ENCODE results near the gene IDH2.

Gene IDH2

DNA sequence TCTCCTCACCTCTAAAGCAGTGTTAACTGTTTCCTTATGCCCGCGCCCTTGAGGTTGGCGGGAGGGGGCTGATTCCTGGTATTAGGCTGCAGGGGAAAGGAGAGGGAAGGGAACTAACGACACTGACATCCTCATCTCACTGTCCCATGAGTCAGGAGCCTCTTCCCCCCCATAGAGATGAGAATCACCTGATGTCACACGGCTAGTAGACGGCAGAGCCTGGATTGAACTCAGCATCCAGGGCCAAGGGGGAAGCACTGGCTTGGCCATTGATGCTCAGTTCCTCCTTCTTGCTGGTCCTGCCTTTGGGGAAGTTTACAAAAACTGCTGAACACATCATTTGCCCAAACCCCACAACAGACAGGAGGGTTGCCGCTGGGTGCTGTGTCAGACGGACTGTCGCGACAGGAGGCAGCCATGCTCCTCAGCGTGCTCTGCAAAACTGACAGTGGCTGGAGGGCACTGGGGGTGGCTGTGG, 38.5 kb downstream of the IDH2 start:
- no peaks in the 10 kb centered on the region for H3K9me2 ChIP-seq (replicated peaks; ENCODE audit: control insufficient read depth, low read length)
- peak overlapping the region; percentile 91 for H3K27ac ChIP-seq (ENCODE audit: low read depth, low read length)
- no peaks in the 10 kb centered on the region for H4K20me1 ChIP-seq (ENCODE audit: control insufficient read depth, insufficient read depth, low read depth, low read length)
- H3K4me3 ChIP-seq (ENCODE audit: low read length): peak overlapping the region; percentile 68
- peaks cover 15% of the 10 kb centered on the region for H3F3A ChIP-seq (ENCODE audit: control insufficient read depth, insufficient read depth)
- no peaks in the 10 kb centered on the region for H3K9me3 ChIP-seq (ENCODE audit: control insufficient read depth, insufficient read depth, low read length)
- no peaks in the 10 kb centered on the region for H3K27me3 ChIP-seq (ENCODE audit: control insufficient read depth, low read length)
- no peak for TF ChIP-seq EZH2phosphoT487 (IDR thresholded peaks at IDR 0.05; ENCODE audit: borderline replicate concordance, low read length)
- TF ChIP-seq, protein P1, sequence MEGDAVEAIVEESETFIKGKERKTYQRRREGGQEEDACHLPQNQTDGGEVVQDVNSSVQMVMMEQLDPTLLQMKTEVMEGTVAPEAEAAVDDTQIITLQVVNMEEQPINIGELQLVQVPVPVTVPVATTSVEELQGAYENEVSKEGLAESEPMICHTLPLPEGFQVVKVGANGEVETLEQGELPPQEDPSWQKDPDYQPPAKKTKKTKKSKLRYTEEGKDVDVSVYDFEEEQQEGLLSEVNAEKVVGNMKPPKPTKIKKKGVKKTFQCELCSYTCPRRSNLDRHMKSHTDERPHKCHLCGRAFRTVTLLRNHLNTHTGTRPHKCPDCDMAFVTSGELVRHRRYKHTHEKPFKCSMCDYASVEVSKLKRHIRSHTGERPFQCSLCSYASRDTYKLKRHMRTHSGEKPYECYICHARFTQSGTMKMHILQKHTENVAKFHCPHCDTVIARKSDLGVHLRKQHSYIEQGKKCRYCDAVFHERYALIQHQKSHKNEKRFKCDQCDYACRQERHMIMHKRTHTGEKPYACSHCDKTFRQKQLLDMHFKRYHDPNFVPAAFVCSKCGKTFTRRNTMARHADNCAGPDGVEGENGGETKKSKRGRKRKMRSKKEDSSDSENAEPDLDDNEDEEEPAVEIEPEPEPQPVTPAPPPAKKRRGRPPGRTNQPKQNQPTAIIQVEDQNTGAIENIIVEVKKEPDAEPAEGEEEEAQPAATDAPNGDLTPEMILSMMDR (IDR thresholded peaks at IDR 0.05; ENCODE audit: low read depth, low read length, poor library complexity, severe bottlenecking): no peak
- peaks cover 41% of the 10 kb centered on the region for H3K79me2 ChIP-seq (ENCODE audit: control insufficient read depth, low read length)
- peaks cover 69% of the 10 kb centered on the region for H3K4me1 ChIP-seq (ENCODE audit: control insufficient read depth, low read length)
- peaks cover 15% of the 10 kb centered on the region for H3K36me3 ChIP-seq (ENCODE audit: control insufficient read depth, low read length)
- peak overlapping the region; percentile 95 for H3K4me2 ChIP-seq (ENCODE audit: low read length)

DNA sequence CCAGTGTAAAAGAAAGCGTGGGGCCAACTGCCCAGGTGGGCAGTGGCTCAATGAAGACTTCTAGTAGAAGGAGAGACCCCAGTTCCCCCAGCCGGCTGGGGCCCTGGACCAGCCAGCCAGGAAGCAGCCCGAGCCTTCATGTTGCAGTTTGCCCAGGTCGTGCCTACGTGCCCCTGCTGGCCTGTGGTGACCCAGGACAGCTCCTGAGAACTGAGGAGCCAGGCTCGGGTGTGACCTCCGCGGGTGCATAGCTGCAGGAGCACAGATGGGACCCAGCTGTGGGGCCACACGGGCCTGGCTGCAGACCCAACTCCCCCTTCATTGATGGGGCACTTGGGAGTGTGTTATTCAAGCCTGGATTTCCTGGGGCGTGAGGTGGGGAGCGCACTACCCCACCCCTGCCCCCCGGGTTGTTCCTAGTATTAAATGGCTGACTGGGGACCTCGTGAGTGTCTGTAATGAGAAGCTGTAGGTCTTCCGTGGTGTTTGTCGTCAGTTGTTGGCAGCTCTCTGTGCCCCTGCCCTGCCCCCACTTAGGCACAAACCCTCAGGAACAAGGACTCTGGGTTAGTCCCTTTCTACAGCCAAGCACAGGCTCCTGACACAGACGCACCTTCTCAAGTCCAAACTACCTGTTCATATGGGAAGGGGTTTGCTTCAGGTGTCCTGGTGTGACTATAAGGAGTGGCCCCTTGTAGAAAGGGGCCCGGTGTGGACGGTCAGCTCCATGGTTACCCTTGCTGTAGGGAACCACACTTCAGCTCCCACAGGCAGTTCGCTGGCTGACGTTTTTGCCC, 39.1 kb downstream of the IDH2 start:
- peak overlapping the region; percentile 68 for H3K4me3 ChIP-seq (ENCODE audit: low read length)
- H3K4me2 ChIP-seq (ENCODE audit: low read length): peak overlapping the region; percentile 95
- no peak for TF ChIP-seq EZH2phosphoT487 (IDR thresholded peaks at IDR 0.05; ENCODE audit: borderline replicate concordance, low read length)
- TF ChIP-seq, protein P1 (IDR thresholded peaks at IDR 0.05; ENCODE audit: low read depth, low read length, poor library complexity, severe bottlenecking): no peak
- H3K27me3 ChIP-seq (ENCODE audit: control insufficient read depth, low read length): no peaks in the 10 kb centered on the region
- H3K9me3 ChIP-seq (ENCODE audit: control insufficient read depth, insufficient read depth, low read length): no peaks in the 10 kb centered on the region
- H3K36me3 ChIP-seq (ENCODE audit: control insufficient read depth, low read length): peaks cover 10% of the 10 kb centered on the region
- H3K4me1 ChIP-seq (ENCODE audit: control insufficient read depth, low read length): peaks cover 75% of the 10 kb centered on the region
- peaks cover 15% of the 10 kb centered on the region for H3F3A ChIP-seq (ENCODE audit: control insufficient read depth, insufficient read depth)
- peaks cover 46% of the 10 kb centered on the region for H3K79me2 ChIP-seq (ENCODE audit: control insufficient read depth, low read length)
- no peaks in the 10 kb centered on the region for H4K20me1 ChIP-seq (ENCODE audit: control insufficient read depth, insufficient read depth, low read depth, low read length)
- no peaks in the 10 kb centered on the region for H3K9me2 ChIP-seq (replicated peaks; ENCODE audit: control insufficient read depth, low read length)
- H3K27ac ChIP-seq (ENCODE audit: low read depth, low read length): peak overlapping the region; percentile 91

DNA sequence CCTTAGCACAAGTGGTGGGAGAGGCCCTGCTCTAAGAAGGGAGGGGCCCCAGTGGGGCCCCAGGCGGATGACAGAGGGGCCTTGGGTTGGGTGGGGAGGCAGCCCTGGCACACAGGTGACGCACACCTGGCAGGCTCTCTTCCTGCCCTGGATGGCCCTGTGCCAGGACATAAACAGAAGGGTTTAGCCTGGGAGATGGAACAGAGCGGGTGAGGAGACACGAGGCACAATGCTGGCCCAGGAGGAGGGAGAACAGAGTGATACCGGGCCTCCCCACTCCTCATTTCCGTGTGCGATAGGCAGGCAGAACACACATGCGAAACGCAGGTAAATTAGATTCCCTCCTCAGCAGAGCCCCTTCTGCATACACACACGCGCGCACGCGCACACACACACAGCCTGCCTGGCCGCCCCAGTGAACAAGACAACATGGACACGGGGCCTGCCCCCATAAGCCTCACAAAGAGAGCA, 39.8 kb downstream of the IDH2 start:
- TF ChIP-seq, protein P1 (IDR thresholded peaks at IDR 0.05; ENCODE audit: low read depth, low read length, poor library complexity, severe bottlenecking): no peak
- no peak for TF ChIP-seq EZH2phosphoT487 (IDR thresholded peaks at IDR 0.05; ENCODE audit: borderline replicate concordance, low read length)
- Histone ChIP-seq H3K36me3 (ENCODE audit: control insufficient read depth, low read length) (peaks cover 5% of the 10 kb centered on the region), H3F3A (ENCODE audit: control insufficient read depth, insufficient read depth) (peaks cover 15% of the 10 kb centered on the region), H3K4me1 (ENCODE audit: control insufficient read depth, low read length) (peaks cover 82% of the 10 kb centered on the region), H3K79me2 (ENCODE audit: control insufficient read depth, low read length) (peaks cover 52% of the 10 kb centered on the region), H3K4me2 (ENCODE audit: low read length) (peak overlapping the region; percentile 95), H4K20me1 (ENCODE audit: control insufficient read depth, insufficient read depth, low read depth, low read length) (no peaks in the 10 kb centered on the region), H3K9me3 (ENCODE audit: control insufficient read depth, insufficient read depth, low read length) (no peaks in the 10 kb centered on the region), H3K27ac (ENCODE audit: low read depth, low read length) (peak overlapping the region; percentile 91), H3K9me2 (replicated peaks; ENCODE audit: control insufficient read depth, low read length) (no peaks in the 10 kb centered on the region), H3K27me3 (ENCODE audit: control insufficient read depth, low read length) (no peaks in the 10 kb centered on the region), H3K4me3 (ENCODE audit: low read length) (peak overlapping the region; percentile 68)
